ENCODE results near the gene TPD52L1.

GRCh38 chr6:125231574-125232343, 78.2 kb downstream of the TPD52L1 start:
- no peak for TF ChIP-seq EZH2phosphoT487 (IDR thresholded peaks at IDR 0.05; ENCODE audit: insufficient read depth, low read depth)
- no peak for TF ChIP-seq EZH2 (IDR thresholded peaks at IDR 0.05; ENCODE audit: insufficient read depth, poor library complexity, severe bottlenecking)
